GM19043 (cell line): ENCODE data around the gene KRTAP5-10.
"Not testable (repeated sequence)": the region's sequence is repeated elsewhere in the genome, so short reads cannot be mapped to it uniquely, and the experiment has no call there.

ENCODE experiments used
- ATAC-seq: cut with Tn5 transposase; IDR thresholded peaks from one replicate; pipeline ENCODE4 v1.9.1; 2021; ENCODE audit warnings: low read depth; ENCODE audit not compliant: unreplicated experiment

The KRTAP5-10 gene

GRCh38 chr11:71568704-71569349, 3.5 kb downstream of the KRTAP5-10 start:
- ATAC-seq = no peak

- ATAC-seq = not testable (repeated sequence)
Measured at GRCh38 chr11:71571101-71571850, 5.9 kb downstream of the KRTAP5-10 start.

- ATAC-seq = no peak
Measured at GRCh38 chr11:71572811-71573210, 7.4 kb downstream of the KRTAP5-10 start.

GRCh38 chr11:71574418-71574817, 9.1 kb downstream of the KRTAP5-10 start:
- ATAC-seq = no peak

GRCh38 chr11:71575723-71576424, 10.5 kb downstream of the KRTAP5-10 start:
- no peak for ATAC-seq

- ATAC-seq = not testable (repeated sequence)
Measured at GRCh38 chr11:71576688-71577465, 11.5 kb downstream of the KRTAP5-10 start.

- ATAC-seq = no peak
Measured at GRCh38 chr11:71577469-71578004, 12.2 kb downstream of the KRTAP5-10 start.

- ATAC-seq = not testable (repeated sequence)
Measured at GRCh38 chr11:71579513-71579912, 14.2 kb downstream of the KRTAP5-10 start.

GRCh38 chr11:71580057-71581003, 15.0 kb downstream of the KRTAP5-10 start:
- ATAC-seq = no peak

GRCh38 chr11:71581826-71582225, 16.5 kb downstream of the KRTAP5-10 start:
- ATAC-seq = no peak

GRCh38 chr11:71582309-71582895, 17.0 kb downstream of the KRTAP5-10 start, which contains the start of gene KRTAP5-11:
Gene KRTAP5-11 (minus strand): TSS chr11:71582875. CDS start chr11:71582837, 38 bp downstream.
- no peak for ATAC-seq

- not testable (repeated sequence) for ATAC-seq
Measured at GRCh38 chr11:71582969-71583368, 17.6 kb downstream of the KRTAP5-10 start.

- ATAC-seq = not testable (repeated sequence)
Measured at GRCh38 chr11:71585673-71586072, 20.3 kb downstream of the KRTAP5-10 start.

GRCh38 chr11:71588314-71588713, 23.0 kb downstream of the KRTAP5-10 start:
- ATAC-seq = not testable (repeated sequence)

- not testable (repeated sequence) for ATAC-seq
Measured at GRCh38 chr11:71588822-71589545, 23.6 kb downstream of the KRTAP5-10 start.

- not testable (repeated sequence) for ATAC-seq
Measured at GRCh38 chr11:71589546-71589920, 24.2 kb downstream of the KRTAP5-10 start.

GRCh38 chr11:71603221-71603620, 37.9 kb downstream of the KRTAP5-10 start:
- ATAC-seq = not testable (repeated sequence)
